HG02588 (cell line): ENCODE results near the gene MYO16.
"Not testable (repeated sequence)": the region's sequence is repeated elsewhere in the genome, so short reads cannot be mapped to it uniquely, and the experiment has no call there.

Source experiments
- ATAC-seq: cut with Tn5 transposase; IDR thresholded peaks from one replicate; pipeline ENCODE4 v1.9.1; 2021; ENCODE audit warnings: mild to moderate bottlenecking, moderate library complexity; ENCODE audit not compliant: unreplicated experiment

The MYO16 gene

GRCh38 chr13:109026266-109026665, 396.9 kb downstream of the MYO16 start:
- no peak for ATAC-seq

- ATAC-seq: no peak
Measured at GRCh38 chr13:109028624-109029023, 399.2 kb downstream of the MYO16 start.

GRCh38 chr13:109033090-109033489, 403.7 kb downstream of the MYO16 start:
- ATAC-seq: no peak

GRCh38 chr13:109036078-109036780, 406.8 kb downstream of the MYO16 start:
- no peak for ATAC-seq

- ATAC-seq: no peak
Measured at GRCh38 chr13:109043636-109044035, 414.2 kb downstream of the MYO16 start.

- ATAC-seq: no peak
Measured at GRCh38 chr13:109055850-109056249, 426.4 kb downstream of the MYO16 start.

- ATAC-seq: no peak
Measured at GRCh38 chr13:109058087-109058486, 428.7 kb downstream of the MYO16 start.

GRCh38 chr13:109072505-109072904, 443.1 kb downstream of the MYO16 start:
- ATAC-seq: no peak

GRCh38 chr13:109074436-109074835, 445.0 kb downstream of the MYO16 start:
- ATAC-seq: no peak

- ATAC-seq: no peak
Measured at GRCh38 chr13:109074853-109075252, 445.4 kb downstream of the MYO16 start.

- no peak for ATAC-seq
Measured at GRCh38 chr13:109087916-109088623, 458.7 kb downstream of the MYO16 start.

GRCh38 chr13:109088624-109088917, 459.2 kb downstream of the MYO16 start:
- ATAC-seq: no peak

- ATAC-seq: no peak
Measured at GRCh38 chr13:109090796-109091195, 461.4 kb downstream of the MYO16 start.

GRCh38 chr13:109091249-109091648, 461.8 kb downstream of the MYO16 start:
- no peak for ATAC-seq

GRCh38 chr13:109092186-109092585, 462.8 kb downstream of the MYO16 start:
- ATAC-seq: not testable (repeated sequence)

GRCh38 chr13:109093998-109094397, 464.6 kb downstream of the MYO16 start:
- ATAC-seq: no peak

GRCh38 chr13:109095126-109095525, 465.7 kb downstream of the MYO16 start:
- no peak for ATAC-seq

GRCh38 chr13:109096101-109096500, 466.7 kb downstream of the MYO16 start:
- ATAC-seq: no peak

- ATAC-seq: no peak
Measured at GRCh38 chr13:109100705-109101304, 471.4 kb downstream of the MYO16 start.

GRCh38 chr13:109101550-109102144, 472.2 kb downstream of the MYO16 start:
- no peak for ATAC-seq

GRCh38 chr13:109105899-109106298, 476.5 kb downstream of the MYO16 start:
- no peak for ATAC-seq

- ATAC-seq: no peak
Measured at GRCh38 chr13:109110159-109110558, 480.7 kb downstream of the MYO16 start.
